Measurements from ENCODE around the gene LPA. TPM values are rescaled to one million over a fixed set of nuclear protein-coding genes. Genes with fewer than 3 reads are reported as not detected.
"Not testable (repeated sequence)": the region's sequence is repeated elsewhere in the genome, so short reads cannot be mapped to it uniquely, and the experiment has no call there.

Gene LPA, protein sequence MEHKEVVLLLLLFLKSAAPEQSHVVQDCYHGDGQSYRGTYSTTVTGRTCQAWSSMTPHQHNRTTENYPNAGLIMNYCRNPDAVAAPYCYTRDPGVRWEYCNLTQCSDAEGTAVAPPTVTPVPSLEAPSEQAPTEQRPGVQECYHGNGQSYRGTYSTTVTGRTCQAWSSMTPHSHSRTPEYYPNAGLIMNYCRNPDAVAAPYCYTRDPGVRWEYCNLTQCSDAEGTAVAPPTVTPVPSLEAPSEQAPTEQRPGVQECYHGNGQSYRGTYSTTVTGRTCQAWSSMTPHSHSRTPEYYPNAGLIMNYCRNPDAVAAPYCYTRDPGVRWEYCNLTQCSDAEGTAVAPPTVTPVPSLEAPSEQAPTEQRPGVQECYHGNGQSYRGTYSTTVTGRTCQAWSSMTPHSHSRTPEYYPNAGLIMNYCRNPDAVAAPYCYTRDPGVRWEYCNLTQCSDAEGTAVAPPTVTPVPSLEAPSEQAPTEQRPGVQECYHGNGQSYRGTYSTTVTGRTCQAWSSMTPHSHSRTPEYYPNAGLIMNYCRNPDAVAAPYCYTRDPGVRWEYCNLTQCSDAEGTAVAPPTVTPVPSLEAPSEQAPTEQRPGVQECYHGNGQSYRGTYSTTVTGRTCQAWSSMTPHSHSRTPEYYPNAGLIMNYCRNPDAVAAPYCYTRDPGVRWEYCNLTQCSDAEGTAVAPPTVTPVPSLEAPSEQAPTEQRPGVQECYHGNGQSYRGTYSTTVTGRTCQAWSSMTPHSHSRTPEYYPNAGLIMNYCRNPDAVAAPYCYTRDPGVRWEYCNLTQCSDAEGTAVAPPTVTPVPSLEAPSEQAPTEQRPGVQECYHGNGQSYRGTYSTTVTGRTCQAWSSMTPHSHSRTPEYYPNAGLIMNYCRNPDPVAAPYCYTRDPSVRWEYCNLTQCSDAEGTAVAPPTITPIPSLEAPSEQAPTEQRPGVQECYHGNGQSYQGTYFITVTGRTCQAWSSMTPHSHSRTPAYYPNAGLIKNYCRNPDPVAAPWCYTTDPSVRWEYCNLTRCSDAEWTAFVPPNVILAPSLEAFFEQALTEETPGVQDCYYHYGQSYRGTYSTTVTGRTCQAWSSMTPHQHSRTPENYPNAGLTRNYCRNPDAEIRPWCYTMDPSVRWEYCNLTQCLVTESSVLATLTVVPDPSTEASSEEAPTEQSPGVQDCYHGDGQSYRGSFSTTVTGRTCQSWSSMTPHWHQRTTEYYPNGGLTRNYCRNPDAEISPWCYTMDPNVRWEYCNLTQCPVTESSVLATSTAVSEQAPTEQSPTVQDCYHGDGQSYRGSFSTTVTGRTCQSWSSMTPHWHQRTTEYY (N-terminal part only)
- total RNA-seq = 0.93 to 2.0 TPM (median 1.3 TPM) in 3 replicates

- H3K36me3 Mint-ChIP-seq; DNase-seq (ENCODE audit: low spot score in 2 of 2, unreplicated experiment in 2 of 2); H3K27me3 Mint-ChIP-seq (ENCODE audit: low read depth); H3K4me1 Mint-ChIP-seq; H3K9me3 Mint-ChIP-seq; H3K27ac Mint-ChIP-seq; H3K4me3 Mint-ChIP-seq: not testable (repeated sequence)
These were observed at the start of gene LPA for GRCh38 chr6:160664198-160664597. LPA (minus strand) TSS chr6:160664275; CDS start chr6:160664214, 61 bp downstream.

GRCh38 chr6:160708993-160709392 is 44.9 kb upstream of the LPA start:
- not testable (repeated sequence) for H3K4me1 Mint-ChIP-seq; H3K4me3 Mint-ChIP-seq; H3K27ac Mint-ChIP-seq; DNase-seq (ENCODE audit: low spot score in 2 of 2, unreplicated experiment in 2 of 2); H3K9me3 Mint-ChIP-seq; H3K36me3 Mint-ChIP-seq; H3K27me3 Mint-ChIP-seq (ENCODE audit: low read depth)

DNA sequence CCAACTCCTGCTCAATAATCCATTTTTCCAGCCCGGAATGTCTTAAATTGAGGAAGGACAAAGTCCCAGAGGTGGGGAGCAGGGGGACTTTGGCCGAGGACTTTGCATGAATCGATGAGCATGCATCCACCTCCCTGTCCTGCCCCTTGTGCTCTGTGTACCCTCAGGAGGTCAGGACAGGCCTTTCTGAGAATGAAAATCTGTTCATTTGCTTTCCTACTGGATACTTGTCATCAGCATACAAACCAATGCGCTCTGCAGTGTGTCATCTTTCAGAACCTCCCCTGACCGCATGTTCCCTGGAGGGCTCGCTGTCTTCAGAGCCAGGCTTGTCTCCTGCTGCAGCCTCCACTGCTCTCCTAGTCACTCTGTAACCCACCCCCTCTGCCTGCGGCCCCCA is 40.6 kb upstream of the LPA start:
- H3K9me3 Mint-ChIP-seq, H3K36me3 Mint-ChIP-seq: not testable (repeated sequence)

DNA sequence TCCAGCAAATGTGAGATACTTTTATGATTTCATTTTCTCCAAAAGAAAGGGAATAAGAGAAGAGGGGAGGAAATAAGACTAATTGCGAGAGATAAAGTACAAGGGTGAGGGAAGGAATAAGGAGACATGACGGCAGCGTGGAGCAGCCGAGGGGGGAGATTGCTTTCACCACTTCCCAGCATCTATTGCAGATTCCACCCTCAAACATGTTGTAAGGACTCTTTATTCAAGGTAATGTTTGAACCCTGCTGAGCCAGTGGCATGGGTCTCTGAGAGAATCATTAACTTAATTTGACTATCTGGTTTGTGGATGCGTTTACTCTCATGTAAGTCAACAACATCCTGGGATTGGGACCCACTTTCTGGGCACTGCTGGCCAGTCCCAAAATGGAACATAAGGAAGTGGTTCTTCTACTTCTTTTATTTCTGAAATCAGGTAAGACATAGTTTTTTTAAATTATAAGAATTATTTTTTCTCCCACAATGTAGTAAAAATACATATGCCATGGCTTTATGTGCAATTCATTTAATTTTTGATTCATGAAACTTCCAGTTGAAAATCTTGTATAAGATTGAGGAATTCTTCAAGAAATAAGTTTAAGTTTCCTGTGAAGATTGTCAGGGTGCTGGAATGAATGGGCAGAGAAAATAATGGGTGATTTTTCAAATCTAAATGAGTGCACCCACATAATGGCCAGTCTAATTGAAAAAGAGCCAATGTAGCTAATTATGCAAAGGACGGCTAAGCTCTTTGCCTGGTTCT is 38.0 kb upstream of the LPA start, which contains the start of gene PLG:
Gene PLG (plus strand): TSS at position 327 of the 763 bp plus-strand sequence. CDS start 61 bp downstream, at position 388.
- H3K4me3 Mint-ChIP-seq; H3K36me3 Mint-ChIP-seq; H3K9me3 Mint-ChIP-seq; DNase-seq (ENCODE audit: low spot score in 2 of 2, unreplicated experiment in 2 of 2); H3K27ac Mint-ChIP-seq; H3K4me1 Mint-ChIP-seq; H3K27me3 Mint-ChIP-seq (ENCODE audit: low read depth): not testable (repeated sequence)

More for the DNA sequence above, 40.6 kb upstream of the LPA start:
- not testable (repeated sequence) for H3K4me1 Mint-ChIP-seq; H3K4me3 Mint-ChIP-seq; H3K27ac Mint-ChIP-seq; DNase-seq (ENCODE audit: low spot score in 2 of 2, unreplicated experiment in 2 of 2); H3K27me3 Mint-ChIP-seq (ENCODE audit: low read depth)

DNA sequence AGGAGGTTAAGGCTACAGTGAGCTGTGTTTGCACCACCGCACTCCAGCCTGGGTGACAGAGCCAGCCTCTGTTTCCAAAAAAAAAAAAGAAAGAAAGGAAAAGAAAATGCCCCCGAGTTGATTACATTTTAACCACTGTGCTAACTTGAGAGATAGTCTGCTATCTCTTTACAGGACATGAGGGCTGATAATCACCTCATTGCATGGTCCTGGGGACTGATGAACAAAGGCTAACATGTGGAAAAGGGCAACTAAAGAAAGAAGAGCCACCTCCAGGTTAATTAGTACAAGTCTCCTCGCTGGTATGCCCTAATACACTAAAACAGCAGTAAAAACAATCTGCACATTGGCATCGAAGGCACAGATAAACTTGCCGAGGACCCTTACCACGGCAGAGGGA is 33.8 kb upstream of the LPA start:
- Mint-ChIP-seq H3K4me3 (no peak overlapping the region), H3K27me3 (ENCODE audit: low read depth) (peaks cover 3% of the 10 kb centered on the region), H3K9me3 (peaks cover 25% of the 10 kb centered on the region), H3K36me3 (no peaks in the 10 kb centered on the region), H3K4me1 (no peaks in the 10 kb centered on the region), H3K27ac (no peak overlapping the region)
- no peak for DNase-seq (ENCODE audit: low spot score in 2 of 2, unreplicated experiment in 2 of 2)
- TF ChIP-seq, protein P1, sequence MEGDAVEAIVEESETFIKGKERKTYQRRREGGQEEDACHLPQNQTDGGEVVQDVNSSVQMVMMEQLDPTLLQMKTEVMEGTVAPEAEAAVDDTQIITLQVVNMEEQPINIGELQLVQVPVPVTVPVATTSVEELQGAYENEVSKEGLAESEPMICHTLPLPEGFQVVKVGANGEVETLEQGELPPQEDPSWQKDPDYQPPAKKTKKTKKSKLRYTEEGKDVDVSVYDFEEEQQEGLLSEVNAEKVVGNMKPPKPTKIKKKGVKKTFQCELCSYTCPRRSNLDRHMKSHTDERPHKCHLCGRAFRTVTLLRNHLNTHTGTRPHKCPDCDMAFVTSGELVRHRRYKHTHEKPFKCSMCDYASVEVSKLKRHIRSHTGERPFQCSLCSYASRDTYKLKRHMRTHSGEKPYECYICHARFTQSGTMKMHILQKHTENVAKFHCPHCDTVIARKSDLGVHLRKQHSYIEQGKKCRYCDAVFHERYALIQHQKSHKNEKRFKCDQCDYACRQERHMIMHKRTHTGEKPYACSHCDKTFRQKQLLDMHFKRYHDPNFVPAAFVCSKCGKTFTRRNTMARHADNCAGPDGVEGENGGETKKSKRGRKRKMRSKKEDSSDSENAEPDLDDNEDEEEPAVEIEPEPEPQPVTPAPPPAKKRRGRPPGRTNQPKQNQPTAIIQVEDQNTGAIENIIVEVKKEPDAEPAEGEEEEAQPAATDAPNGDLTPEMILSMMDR (IDR thresholded peaks at IDR 0.05; ENCODE audit: unreplicated experiment) = no peak

GRCh38 chr6:160696884-160697283 is 32.8 kb upstream of the LPA start:
- peaks cover 25% of the 10 kb centered on the region for H3K9me3 Mint-ChIP-seq
- not testable (repeated sequence) for H3K36me3 Mint-ChIP-seq; H3K4me3 Mint-ChIP-seq; H3K27ac Mint-ChIP-seq; H3K27me3 Mint-ChIP-seq (ENCODE audit: low read depth); H3K4me1 Mint-ChIP-seq; DNase-seq (ENCODE audit: low spot score in 2 of 2, unreplicated experiment in 2 of 2)

GRCh38 chr6:160695622-160696021 is 31.5 kb upstream of the LPA start:
- H3K9me3 Mint-ChIP-seq = peaks cover 29% of the 10 kb centered on the region
- H3K4me3 Mint-ChIP-seq; H3K27ac Mint-ChIP-seq; H3K4me1 Mint-ChIP-seq; H3K36me3 Mint-ChIP-seq; H3K27me3 Mint-ChIP-seq (ENCODE audit: low read depth); DNase-seq (ENCODE audit: low spot score in 2 of 2, unreplicated experiment in 2 of 2): not testable (repeated sequence)

DNA sequence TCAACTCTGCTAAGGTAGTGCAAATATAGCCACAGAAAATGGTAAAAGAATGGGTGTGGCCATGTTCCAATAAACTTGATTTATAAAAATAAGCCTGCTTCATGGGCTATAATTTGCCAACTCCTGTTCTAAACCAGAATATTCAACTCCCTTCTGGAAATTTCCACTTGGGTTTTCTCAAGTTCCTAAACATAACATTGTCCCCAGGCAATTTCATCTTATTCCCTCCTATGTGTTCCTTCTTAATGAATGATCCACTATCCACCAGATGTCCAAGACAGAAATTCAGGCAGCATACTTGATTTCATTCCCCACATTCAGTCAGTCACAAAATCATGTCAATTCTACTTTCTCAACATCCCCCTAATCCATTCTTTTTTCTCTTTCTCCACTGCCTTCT is 30.9 kb upstream of the LPA start:
- not testable (repeated sequence) for H3K4me3 Mint-ChIP-seq; H3K27ac Mint-ChIP-seq; DNase-seq (ENCODE audit: low spot score in 2 of 2, unreplicated experiment in 2 of 2); H3K36me3 Mint-ChIP-seq; H3K4me1 Mint-ChIP-seq; H3K27me3 Mint-ChIP-seq (ENCODE audit: low read depth)
- peaks cover 32% of the 10 kb centered on the region for H3K9me3 Mint-ChIP-seq
